Breast epithelium (tissue), 3 donors: ENCODE results near the gene XPO5.

Experiments
- CTCF ChIP-seq, 3 donors: fragments of 450-650 bp; IDR thresholded peaks; one replicate each; pipeline ENCODE4 v1.5.1; 2016 to 2017; ENCODE audit warnings: antibody characterized with exemption in 3 of 3, mild to moderate bottlenecking in 3 of 3, moderate library complexity in 3 of 3
- POLR2A ChIP-seq: fragments of 450-650 bp; IDR thresholded peaks from one replicate; pipeline ENCODE4 v1.6.1; 2016; ENCODE audit warnings: antibody characterized with exemption, mild to moderate bottlenecking, moderate library complexity
- POLR2AphosphoS5 ChIP-seq, 3 donors: sonication (generic); formaldehyde crosslinking; IDR thresholded peaks; one replicate each; pipeline ENCODE4 v1.6.1; 2017; ENCODE audit warnings: antibody characterized with exemption in 3 of 3

GRCh38 chr6:43523284-43523683 lies 52.6 kb downstream of the XPO5 start:
- TF ChIP-seq POLR2AphosphoS5 (IDR thresholded peaks at IDR 0.05) = no peak
- no peak for TF ChIP-seq CTCF (IDR thresholded peaks at IDR 0.05)
- no peak for TF ChIP-seq POLR2A
